Measurements from ENCODE around the gene ITGB6. TPM values are rescaled to one million over a fixed set of nuclear protein-coding genes. Genes with fewer than 3 reads are reported as not detected.

The ITGB6 gene
- total and polyA plus RNA-seq, 2 of the 8 experiments (the other 6 are each of a cell fraction or from before 2014, with no cell fraction given), result not detected

- no peak for TF ChIP-seq CTBP2 (IDR thresholded peaks at IDR 0.05; ENCODE audit: borderline replicate concordance, insufficient read depth, insufficient read length, low read length)
- TF ChIP-seq HDAC2 (IDR thresholded peaks at IDR 0.05; ENCODE audit: borderline replicate concordance in 1 of 2, low read depth in 2 of 2, low read length in 2 of 2), result no peak
Measured at GRCh38 chr2:160157861-160158829, 41.9 kb downstream of the ITGB6 start (continued).

All from H1 (cell line).